ENCODE data around the gene MAST3.

MAST3 gene

GRCh38 chr19:18197941-18198340 lies 100.4 kb downstream of the MAST3 start:
- TF ChIP-seq, protein P1, sequence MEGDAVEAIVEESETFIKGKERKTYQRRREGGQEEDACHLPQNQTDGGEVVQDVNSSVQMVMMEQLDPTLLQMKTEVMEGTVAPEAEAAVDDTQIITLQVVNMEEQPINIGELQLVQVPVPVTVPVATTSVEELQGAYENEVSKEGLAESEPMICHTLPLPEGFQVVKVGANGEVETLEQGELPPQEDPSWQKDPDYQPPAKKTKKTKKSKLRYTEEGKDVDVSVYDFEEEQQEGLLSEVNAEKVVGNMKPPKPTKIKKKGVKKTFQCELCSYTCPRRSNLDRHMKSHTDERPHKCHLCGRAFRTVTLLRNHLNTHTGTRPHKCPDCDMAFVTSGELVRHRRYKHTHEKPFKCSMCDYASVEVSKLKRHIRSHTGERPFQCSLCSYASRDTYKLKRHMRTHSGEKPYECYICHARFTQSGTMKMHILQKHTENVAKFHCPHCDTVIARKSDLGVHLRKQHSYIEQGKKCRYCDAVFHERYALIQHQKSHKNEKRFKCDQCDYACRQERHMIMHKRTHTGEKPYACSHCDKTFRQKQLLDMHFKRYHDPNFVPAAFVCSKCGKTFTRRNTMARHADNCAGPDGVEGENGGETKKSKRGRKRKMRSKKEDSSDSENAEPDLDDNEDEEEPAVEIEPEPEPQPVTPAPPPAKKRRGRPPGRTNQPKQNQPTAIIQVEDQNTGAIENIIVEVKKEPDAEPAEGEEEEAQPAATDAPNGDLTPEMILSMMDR (IDR thresholded peaks at IDR 0.05; ENCODE audit: low read depth, low read length, missing control alignments), result no peak
- no peak for DNase-seq (ENCODE audit: low read depth)
- H3K4me3 ChIP-seq (ENCODE audit: low read depth, low read length), result no peak overlapping the region

DNA sequence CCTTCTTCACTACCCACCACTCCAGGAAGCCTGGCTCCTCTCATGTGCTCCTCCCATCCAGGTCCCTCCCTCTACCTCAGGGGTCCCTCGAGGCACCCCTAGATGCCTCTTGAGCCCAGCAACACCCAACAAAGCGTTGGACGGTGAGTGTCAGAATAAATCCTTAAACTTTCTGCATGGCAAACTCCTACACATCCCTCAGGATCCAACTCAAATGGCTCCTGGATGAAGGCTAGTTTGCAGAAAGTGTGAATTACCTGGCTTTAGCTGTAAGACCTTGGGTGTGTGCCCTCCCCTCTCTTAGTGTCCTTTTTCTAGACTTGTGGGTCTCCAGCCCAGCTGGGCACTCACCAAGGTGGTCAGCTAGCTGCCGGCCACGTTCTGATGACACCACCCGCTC lies 100.8 kb downstream of the MAST3 start:
- TF ChIP-seq, protein P1 (IDR thresholded peaks at IDR 0.05; ENCODE audit: low read depth, low read length, missing control alignments), result no peak
- DNase-seq (ENCODE audit: low read depth), result no peak

More for the DNA sequence above, 100.8 kb downstream of the MAST3 start:
- no peak overlapping the region for H3K4me3 ChIP-seq (ENCODE audit: low read depth, low read length)
